Retinal pigment epithelial cell (primary cell): ENCODE data around the gene VAV3.
A peak's percentile ranks its signal among the peaks of the same experiment; 100 is the strongest.

Source experiments
- DNase-seq: peaks from one replicate; pipeline ENCODE4 v3.0.0-alpha.2; 2010; ENCODE audit warnings: low read depth
- H3K4me3 ChIP-seq: 2 replicates; pipeline ENCODE4 v1.5.1; 2011; ENCODE audit warnings: mild to moderate bottlenecking, low read length, control low read depth, moderate library complexity
- CTCF ChIP-seq: conservative IDR thresholded peaks from 2 replicates; pipeline ENCODE4 v1.5.1; 2011; ENCODE audit warnings: low read depth, low read length, control low read depth, inconsistent platforms

Gene VAV3

GRCh38 chr1:107975851-107976250 is 10.9 kb upstream of the VAV3 start:
- H3K4me3 ChIP-seq = no peak overlapping the region
- DNase-seq = no peak
- no peak for TF ChIP-seq CTCF

- TF ChIP-seq CTCF = no peak
- no peak for DNase-seq
- H3K4me3 ChIP-seq = no peak overlapping the region
Observed at GRCh38 chr1:107974090-107974489, 9.1 kb upstream of the VAV3 start.

DNA sequence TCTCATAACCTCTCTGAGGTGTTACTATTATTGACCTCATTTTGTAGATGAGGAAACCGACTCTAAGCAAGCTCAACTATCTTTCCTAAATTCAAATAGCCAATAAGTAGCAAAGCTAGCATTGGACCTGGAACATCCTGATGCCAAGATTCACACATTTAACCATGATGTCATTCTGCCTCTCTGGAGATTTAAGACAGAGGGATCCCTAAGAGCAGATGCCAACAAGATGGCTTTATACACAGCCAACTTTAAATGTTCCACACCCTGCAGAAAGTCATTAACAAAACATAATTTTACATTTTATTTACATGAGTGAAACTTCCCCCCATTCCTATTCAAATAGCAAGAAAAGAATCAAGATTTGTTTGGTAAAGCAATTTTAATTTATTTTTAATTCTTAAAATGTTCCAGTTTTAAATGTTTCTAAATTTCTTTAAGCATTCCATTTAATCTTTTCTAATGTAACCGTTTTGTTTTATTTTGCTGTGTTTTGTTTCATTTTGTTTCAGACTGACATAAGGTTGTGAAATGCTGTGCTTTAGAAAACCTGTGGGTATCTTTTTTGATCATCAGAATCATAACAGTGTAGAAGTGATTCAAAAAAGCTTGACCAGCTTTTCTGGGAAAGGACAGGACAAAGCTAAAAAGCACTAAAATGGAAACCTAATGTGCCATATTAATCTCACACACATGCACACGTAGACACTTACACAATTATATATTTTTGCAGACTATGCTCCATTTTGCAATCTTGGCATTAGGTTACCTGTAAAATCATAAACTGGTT is 7.6 kb upstream of the VAV3 start:
- DNase-seq = no peak
- TF ChIP-seq CTCF = no peak

GRCh38 chr1:107966550-107966949 is 1.6 kb upstream of the VAV3 start:
- H3K4me3 ChIP-seq = no peak overlapping the region
- DNase-seq = no peak
- TF ChIP-seq CTCF = no peak

More for the DNA sequence above, 7.6 kb upstream of the VAV3 start:
- no peak overlapping the region for H3K4me3 ChIP-seq

DNA sequence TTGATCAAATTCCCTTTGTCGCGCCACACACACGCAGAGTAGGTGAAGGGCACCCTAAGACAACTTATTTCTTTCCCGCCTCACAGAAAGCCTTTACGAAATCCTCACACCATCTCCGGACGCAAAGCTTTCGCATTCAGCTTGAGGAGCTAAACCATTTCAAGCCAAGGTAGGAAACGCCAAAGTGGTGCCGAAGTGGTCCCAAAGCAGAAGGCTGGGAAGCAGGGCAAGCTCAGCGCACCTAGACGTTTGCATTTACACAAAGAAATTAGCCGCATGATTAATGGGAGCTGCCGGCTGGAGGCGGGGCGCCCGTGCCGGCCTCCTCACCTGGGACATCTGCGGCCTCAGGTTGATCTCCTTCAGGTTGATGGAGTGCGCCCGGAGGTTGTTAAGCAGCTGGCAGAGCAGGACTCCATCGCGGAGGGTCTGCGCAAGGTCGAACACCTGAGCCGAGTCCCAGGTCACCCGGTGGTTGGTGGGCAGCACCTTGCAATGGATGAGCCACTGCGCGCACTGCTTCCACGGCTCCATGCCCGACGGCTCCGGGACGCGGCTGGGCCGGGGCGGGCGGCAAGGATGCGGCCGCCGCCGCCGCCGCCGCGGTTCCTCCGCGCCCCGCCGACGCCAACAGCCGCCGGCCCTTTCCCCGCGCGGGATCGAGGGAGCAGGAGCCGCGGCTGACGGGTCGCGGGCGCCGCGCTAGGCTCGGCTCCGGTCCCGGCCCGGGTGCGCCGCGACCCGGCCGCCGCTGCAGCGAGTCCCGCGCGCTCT is 457 bp downstream of the VAV3 start:
- H3K4me3 ChIP-seq = peak overlapping the region; percentile 58
- no peak for DNase-seq
- no peak for TF ChIP-seq CTCF

GRCh38 chr1:107963601-107964335 is 1.2 kb downstream of the VAV3 start:
- peak overlapping the region; percentile 58 for H3K4me3 ChIP-seq
- no peak for TF ChIP-seq CTCF
- peak; percentile 71 for DNase-seq
